Upper lobe of right lung (tissue), 1 donor: Measurements from ENCODE around the gene KLHL35. TPM values are rescaled to one million over a fixed set of nuclear protein-coding genes. Genes with fewer than 3 reads are reported as not detected.

Source experiments
- ATAC-seq: fragments of 200-7000 bp; cut with Tn5 transposase; one replicate; pipeline ENCODE4 v1.9.1; 2020; ENCODE audit warnings: mild to moderate bottlenecking, moderate library complexity
- DNase-seq: peaks from one replicate; pipeline ENCODE4 v3.0.0-alpha.2; 2020
- H3K27ac ChIP-seq: fragments of 200-600 bp; one replicate; pipeline ENCODE4 v1.8.0; 2022
- H3K27me3 ChIP-seq: fragments of 200-600 bp; one replicate; pipeline ENCODE4 v1.8.0; 2022; ENCODE audit warnings: mild to moderate bottlenecking
- H3K36me3 ChIP-seq: fragments of 200-600 bp; one replicate; pipeline ENCODE4 v1.8.0; 2022
- H3K4me1 ChIP-seq: fragments of 200-600 bp; one replicate; pipeline ENCODE4 v1.8.0; 2022
- H3K4me3 ChIP-seq: fragments of 200-600 bp; one replicate; pipeline ENCODE4 v1.8.0; 2022; ENCODE audit warnings: mild to moderate bottlenecking
- H3K9me3 ChIP-seq: fragments of 200-600 bp; one replicate; pipeline ENCODE4 v1.8.0; 2022
- intact Hi-C: fragments of 100-400 bp; cut with DNase I; formaldehyde crosslinking; loops from one replicate; pipeline ENCODE4 v1.11.0; 2022
- total RNA-seq: library from RNA; stranded (reverse); fragmentation: NEBNext Ultra II Directional; extraction: Animal tissue kit (Norgen Biotek cat#: 25700); gene quantifications from one replicate; pipeline ENCODE4 v1.2.1, GENCODE V29; 2021
- TF ChIP-seq, protein P1 (sequence below): fragments of 200-600 bp; IDR thresholded peaks from one replicate; pipeline ENCODE4 v1.8.0; 2022; ENCODE audit warnings: antibody characterized with exemption
- donor health status: DM: no; HTN: yes; CAD: no; lungs with severe emphysema.

Gene KLHL35
- total RNA-seq, 1 donor from 2014 or later = 3.4 TPM

DNA sequence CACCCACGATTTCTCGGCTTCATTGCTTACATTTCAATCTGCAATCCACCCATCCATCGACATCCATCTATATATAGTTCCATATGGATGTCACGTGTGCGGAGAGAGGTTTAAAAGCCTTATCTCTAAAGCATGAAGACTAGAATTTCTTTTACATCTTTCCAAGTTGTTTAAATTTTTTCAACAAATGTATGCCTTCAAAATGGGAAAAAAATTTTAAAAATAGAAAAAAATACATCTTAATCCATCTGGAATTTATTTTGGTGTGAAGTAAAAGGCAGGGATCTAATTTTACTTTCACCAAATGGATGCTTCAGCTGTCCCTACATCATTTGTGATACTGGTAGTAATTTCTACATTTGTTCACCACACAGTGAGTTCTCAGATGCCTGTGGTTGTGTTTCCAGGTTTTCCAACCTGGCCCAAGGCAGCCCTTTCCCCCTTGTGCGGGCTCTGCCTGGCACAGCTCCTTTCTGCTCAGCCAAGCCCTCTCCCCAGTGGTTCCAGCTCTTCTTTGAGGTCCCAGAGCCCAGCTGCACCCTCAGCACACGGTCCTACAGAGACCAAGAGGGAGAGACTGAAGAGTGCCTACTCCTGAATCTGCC lies 37.6 kb upstream of the KLHL35 start:
- Histone ChIP-seq H3K4me1 (peaks cover 40% of the 10 kb centered on the region), H3K9me3 (no peaks in the 10 kb centered on the region), H3K36me3 (no peaks in the 10 kb centered on the region), H3K27me3 (no peaks in the 10 kb centered on the region), H3K4me3 (no peak overlapping the region), H3K27ac (no peak overlapping the region)
- intact Hi-C loops = no loop called here
- DNase-seq = no peak
- TF ChIP-seq, protein P1, sequence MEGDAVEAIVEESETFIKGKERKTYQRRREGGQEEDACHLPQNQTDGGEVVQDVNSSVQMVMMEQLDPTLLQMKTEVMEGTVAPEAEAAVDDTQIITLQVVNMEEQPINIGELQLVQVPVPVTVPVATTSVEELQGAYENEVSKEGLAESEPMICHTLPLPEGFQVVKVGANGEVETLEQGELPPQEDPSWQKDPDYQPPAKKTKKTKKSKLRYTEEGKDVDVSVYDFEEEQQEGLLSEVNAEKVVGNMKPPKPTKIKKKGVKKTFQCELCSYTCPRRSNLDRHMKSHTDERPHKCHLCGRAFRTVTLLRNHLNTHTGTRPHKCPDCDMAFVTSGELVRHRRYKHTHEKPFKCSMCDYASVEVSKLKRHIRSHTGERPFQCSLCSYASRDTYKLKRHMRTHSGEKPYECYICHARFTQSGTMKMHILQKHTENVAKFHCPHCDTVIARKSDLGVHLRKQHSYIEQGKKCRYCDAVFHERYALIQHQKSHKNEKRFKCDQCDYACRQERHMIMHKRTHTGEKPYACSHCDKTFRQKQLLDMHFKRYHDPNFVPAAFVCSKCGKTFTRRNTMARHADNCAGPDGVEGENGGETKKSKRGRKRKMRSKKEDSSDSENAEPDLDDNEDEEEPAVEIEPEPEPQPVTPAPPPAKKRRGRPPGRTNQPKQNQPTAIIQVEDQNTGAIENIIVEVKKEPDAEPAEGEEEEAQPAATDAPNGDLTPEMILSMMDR = no peak
- ATAC-seq = no peak

DNA sequence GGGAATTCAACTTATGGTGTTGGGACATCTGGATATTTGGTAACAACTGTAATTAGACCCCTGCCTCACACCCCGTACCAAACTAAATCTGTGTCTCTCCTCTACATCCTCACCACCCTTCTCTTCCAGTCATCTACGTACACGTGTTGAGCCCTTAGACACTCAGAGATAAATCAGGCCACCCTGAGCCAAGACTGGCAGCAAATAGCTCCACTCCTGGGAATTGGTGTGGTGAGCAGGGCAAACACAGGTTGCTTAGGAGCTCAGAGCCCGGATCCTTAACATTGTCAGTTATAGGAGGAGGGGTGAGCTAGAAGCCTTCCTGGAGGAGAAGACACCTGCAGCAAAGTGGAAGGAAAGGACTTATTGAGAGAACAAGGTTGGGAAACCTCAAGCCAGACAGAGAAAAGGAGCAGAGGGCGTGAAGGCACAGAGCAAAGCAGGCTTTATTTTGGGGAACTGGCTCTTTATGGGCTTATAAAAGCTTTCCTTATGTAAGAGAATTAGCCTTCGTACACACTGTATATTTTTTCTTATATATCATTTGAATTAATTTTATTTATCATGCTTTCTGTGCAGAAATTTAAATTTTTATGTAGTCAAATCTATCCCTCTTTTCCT lies 36.9 kb upstream of the KLHL35 start:
- H3K36me3 ChIP-seq = no peaks in the 10 kb centered on the region
- no peak overlapping the region for H3K27ac ChIP-seq
- H3K27me3 ChIP-seq = no peaks in the 10 kb centered on the region
- ATAC-seq (no peak), DNase-seq (no peak)
- intact Hi-C loops = no loop called here
- peaks cover 35% of the 10 kb centered on the region for H3K4me1 ChIP-seq
- no peaks in the 10 kb centered on the region for H3K9me3 ChIP-seq
- TF ChIP-seq, protein P1 = no peak
- H3K4me3 ChIP-seq = no peak overlapping the region

DNA sequence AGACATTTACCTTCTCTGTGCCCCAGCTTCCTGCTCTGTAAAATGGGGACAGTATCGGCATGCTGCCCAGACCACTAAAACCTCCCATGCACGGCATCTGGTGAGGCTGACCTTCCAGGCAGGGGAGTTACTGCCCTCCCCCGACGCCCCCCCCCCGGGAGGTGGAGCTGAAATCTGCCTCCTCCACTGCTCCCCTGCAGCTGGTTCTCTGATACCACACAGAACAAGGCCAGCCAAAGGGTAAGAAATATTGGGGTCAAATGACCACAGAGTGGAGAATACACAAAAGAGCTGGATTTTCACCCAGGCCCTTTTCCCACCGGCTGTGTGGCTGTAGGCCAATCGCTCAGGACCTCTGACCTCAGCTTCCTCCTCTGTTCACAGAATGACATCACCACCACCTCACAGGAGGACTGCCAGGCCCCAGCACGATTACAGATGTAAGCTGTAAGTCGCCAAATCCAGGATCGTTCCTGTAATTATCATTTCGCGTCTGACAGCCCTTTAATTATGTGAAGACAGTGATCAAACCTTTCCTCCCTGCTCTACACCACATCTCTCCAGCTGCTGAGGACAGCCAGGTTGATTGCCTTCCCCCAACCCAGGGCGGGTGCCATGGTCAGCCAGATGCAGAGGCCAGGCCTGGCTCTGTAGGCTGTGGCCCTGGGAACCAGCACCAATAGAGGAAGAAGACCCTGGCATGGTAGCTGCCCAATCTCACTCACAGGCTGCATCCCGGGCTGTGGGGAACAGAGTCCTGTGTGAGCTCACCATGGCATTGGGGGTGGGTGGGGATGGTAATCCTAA lies 35.7 kb upstream of the KLHL35 start:
- TF ChIP-seq, protein P1 = no peak
- Histone ChIP-seq H3K4me3 (no peak overlapping the region), H3K27me3 (no peaks in the 10 kb centered on the region), H3K27ac (no peak overlapping the region), H3K9me3 (no peaks in the 10 kb centered on the region), H3K36me3 (no peaks in the 10 kb centered on the region), H3K4me1 (peaks cover 25% of the 10 kb centered on the region)
- ATAC-seq = peak; percentile 13
- intact Hi-C loops = no loop called here
- DNase-seq = no peak

DNA sequence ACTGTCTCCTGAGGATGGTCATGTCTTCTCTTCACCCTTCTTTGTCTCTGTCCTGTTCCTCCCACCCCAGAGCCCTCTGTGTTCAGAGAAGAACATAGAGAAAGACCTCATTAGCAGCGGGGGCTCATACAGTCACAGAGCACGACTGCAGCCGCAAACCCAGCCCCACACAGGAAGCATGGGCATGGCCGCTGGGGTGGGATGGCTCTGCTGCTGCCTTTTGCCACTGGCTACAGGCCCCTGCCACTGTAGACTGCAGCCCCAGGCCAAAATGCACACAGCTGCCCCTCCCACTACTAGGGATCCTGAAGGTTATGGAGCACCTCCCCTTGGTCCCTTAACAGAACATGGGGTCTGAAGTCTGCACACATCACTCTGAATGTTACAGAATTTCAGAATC lies 34.9 kb upstream of the KLHL35 start:
- H3K27me3 ChIP-seq = no peaks in the 10 kb centered on the region
- no peak overlapping the region for H3K27ac ChIP-seq
- no peak overlapping the region for H3K4me3 ChIP-seq
- intact Hi-C loops = no loop called here
- peaks cover 25% of the 10 kb centered on the region for H3K4me1 ChIP-seq
- TF ChIP-seq, protein P1 = no peak
- DNase-seq (no peak), ATAC-seq (no peak)
- H3K36me3 ChIP-seq = no peaks in the 10 kb centered on the region
- no peaks in the 10 kb centered on the region for H3K9me3 ChIP-seq

DNA sequence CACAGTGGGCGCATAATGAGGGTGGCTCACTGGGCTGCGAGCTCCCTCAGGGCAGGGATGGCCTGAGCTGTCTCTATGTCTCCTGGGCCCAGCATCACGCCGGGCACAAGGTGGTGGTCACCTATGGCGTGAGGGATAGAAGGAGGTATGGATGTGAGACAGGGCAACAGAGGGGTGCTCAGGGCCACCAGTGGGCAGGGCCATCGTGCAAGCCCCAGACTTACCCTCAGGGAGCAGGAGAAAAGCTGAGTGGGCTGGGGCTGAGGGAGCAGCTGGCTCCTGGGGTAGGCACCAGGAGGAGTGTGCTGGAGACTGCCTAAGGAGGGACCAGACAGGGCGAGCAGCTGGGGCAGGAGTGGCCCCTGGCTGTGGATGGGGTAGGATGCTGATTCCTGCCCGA lies 34.3 kb upstream of the KLHL35 start:
- H3K36me3 ChIP-seq = no peaks in the 10 kb centered on the region
- TF ChIP-seq, protein P1 = no peak
- H3K4me1 ChIP-seq = peaks cover 25% of the 10 kb centered on the region
- intact Hi-C loops = no loop called here
- ATAC-seq (no peak), DNase-seq (no peak)
- no peak overlapping the region for H3K4me3 ChIP-seq
- H3K9me3 ChIP-seq = no peaks in the 10 kb centered on the region
- H3K27me3 ChIP-seq = no peaks in the 10 kb centered on the region
- H3K27ac ChIP-seq = no peak overlapping the region
